ENCODE measurements around the gene RAB5A.

- TF ChIP-seq CTCF (IDR thresholded peaks at IDR 0.05) (no peak), POLR2AphosphoS5 (IDR thresholded peaks at IDR 0.05) (no peak)
These were observed 66.5 kb downstream of the RAB5A start for GRCh38 chr3:20013396-20013795.

Data from suprapubic skin (tissue), 3 donors.